Measurements from ENCODE around the gene RUBCNL. TPM values are rescaled to one million over a fixed set of nuclear protein-coding genes. Genes with fewer than 3 reads are reported as not detected.

RUBCNL gene
- total RNA-seq, 1 experiment from 2014 or later, result 1.4 TPM

- H3K27ac ChIP-seq (ENCODE audit: insufficient read length, low read depth, low read length), result no peak overlapping the region
- no peak overlapping the region for H3T11ph ChIP-seq (ENCODE audit: low read length)
Observed at GRCh38 chr13:46388846-46389245, 1.8 kb upstream of the RUBCNL start.

More at GRCh38 chr13:46388846-46389245, 1.8 kb upstream of the RUBCNL start:
- Histone ChIP-seq H2BK120ac (ENCODE audit: low read depth, low read length, poor library complexity, severe bottlenecking) (no peak overlapping the region), H4K8ac (replicated peaks; ENCODE audit: insufficient read length, low read depth, low read length) (no peak overlapping the region), H3K23me2 (ENCODE audit: insufficient read length, low read depth, low read length, poor library complexity, severe bottlenecking) (peaks cover 18% of the 10 kb centered on the region), H4K5ac (ENCODE audit: insufficient read length, low read depth, low read length) (no peak overlapping the region), H4K91ac (ENCODE audit: insufficient read length, low read depth, low read length) (no peak overlapping the region), H2BK5ac (ENCODE audit: insufficient read length, low read length) (no peak overlapping the region), H3K14ac (ENCODE audit: insufficient read depth, low read length) (no peak overlapping the region), H3K9me3 (ENCODE audit: control insufficient read depth, low read depth, low read length) (no peaks in the 10 kb centered on the region), H3K79me1 (ENCODE audit: insufficient read depth, low read depth, low read length, poor library complexity, severe bottlenecking) (no peaks in the 10 kb centered on the region), H3K79me2 (ENCODE audit: insufficient read depth, low read length) (no peaks in the 10 kb centered on the region), H3K18ac (ENCODE audit: insufficient read length, low read depth, low read length) (no peak overlapping the region), H3K4me2 (ENCODE audit: insufficient read depth, insufficient read length, low read length) (no peak overlapping the region), H2BK15ac (ENCODE audit: low read depth, low read length) (no peak overlapping the region), H2BK20ac (ENCODE audit: low read depth, low read length, poor library complexity, severe bottlenecking) (no peak overlapping the region), H4K20me1 (ENCODE audit: control insufficient read depth, insufficient read depth, insufficient read length) (no peaks in the 10 kb centered on the region), H3K27me3 (ENCODE audit: insufficient read depth, low read length) (peaks cover 10% of the 10 kb centered on the region; the same call in 1 of the 2 replicates), H3K4me1 (ENCODE audit: insufficient read depth, low read length) (peaks cover 9% of the 10 kb centered on the region), H2AK5ac (ENCODE audit: insufficient read length, low read length) (no peak overlapping the region), H3K9ac (ENCODE audit: extremely low read depth, insufficient read length, low read length) (no peak overlapping the region), H3K4ac (ENCODE audit: low read depth, low read length) (no peak overlapping the region), H2AFZ (ENCODE audit: low read length) (no peak overlapping the region), H2BK12ac (ENCODE audit: insufficient read length, low read depth, low read length) (no peak overlapping the region), H3K23ac (ENCODE audit: insufficient read length, low read depth, low read length) (no peak overlapping the region), H3K56ac (ENCODE audit: insufficient read length, low read depth, low read length) (no peak overlapping the region)
- no peak for DNase-seq
- H3K4me3 Mint-ChIP-seq, result no peak overlapping the region
- WGBS (ENCODE audit: extremely low coverage, insufficient read length, low lambda C conversion rate), result no CpG with 5 or more reads among the region's 3 CpGs
- peaks cover 65% of the 10 kb centered on the region for H3K27me3 Mint-ChIP-seq (ENCODE audit: low read depth)
- peaks cover 17 to 18% of the 10 kb centered on the region in 2 experiments for H3K4me1 Mint-ChIP-seq
- H3K36me3 Mint-ChIP-seq (ENCODE audit: insufficient read depth in 1 of 3, low read depth in 3 of 3), result no peaks in the 10 kb centered on the region
- TF ChIP-seq, protein P1, sequence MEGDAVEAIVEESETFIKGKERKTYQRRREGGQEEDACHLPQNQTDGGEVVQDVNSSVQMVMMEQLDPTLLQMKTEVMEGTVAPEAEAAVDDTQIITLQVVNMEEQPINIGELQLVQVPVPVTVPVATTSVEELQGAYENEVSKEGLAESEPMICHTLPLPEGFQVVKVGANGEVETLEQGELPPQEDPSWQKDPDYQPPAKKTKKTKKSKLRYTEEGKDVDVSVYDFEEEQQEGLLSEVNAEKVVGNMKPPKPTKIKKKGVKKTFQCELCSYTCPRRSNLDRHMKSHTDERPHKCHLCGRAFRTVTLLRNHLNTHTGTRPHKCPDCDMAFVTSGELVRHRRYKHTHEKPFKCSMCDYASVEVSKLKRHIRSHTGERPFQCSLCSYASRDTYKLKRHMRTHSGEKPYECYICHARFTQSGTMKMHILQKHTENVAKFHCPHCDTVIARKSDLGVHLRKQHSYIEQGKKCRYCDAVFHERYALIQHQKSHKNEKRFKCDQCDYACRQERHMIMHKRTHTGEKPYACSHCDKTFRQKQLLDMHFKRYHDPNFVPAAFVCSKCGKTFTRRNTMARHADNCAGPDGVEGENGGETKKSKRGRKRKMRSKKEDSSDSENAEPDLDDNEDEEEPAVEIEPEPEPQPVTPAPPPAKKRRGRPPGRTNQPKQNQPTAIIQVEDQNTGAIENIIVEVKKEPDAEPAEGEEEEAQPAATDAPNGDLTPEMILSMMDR (conservative IDR thresholded peaks at IDR 0.05), result no peak
- no peaks in the 10 kb centered on the region for H3K9me3 Mint-ChIP-seq
- H3K27ac Mint-ChIP-seq, result no peak overlapping the region
